H9 (cell line): ENCODE data around the gene SIGLEC10. TPM values are rescaled to one million over a fixed set of nuclear protein-coding genes. Genes with fewer than 3 reads are reported as not detected.

ENCODE experiments used
- DNase-seq: peaks from one replicate; pipeline ENCODE4 v3.0.0-alpha.2; 2017
- H2AFZ ChIP-seq: one replicate; pipeline ENCODE4 v1.6.1; 2013; ENCODE audit warnings: mild to moderate bottlenecking, low read length, control low read depth, moderate library complexity
- H2AK5ac ChIP-seq: 2 replicates; pipeline ENCODE4 v1.6.1; 2013; ENCODE audit warnings: low read length, control low read depth, mixed read lengths; ENCODE audit not compliant: insufficient read length
- H2BK120ac ChIP-seq: one replicate; pipeline ENCODE4 v1.6.1; 2013; ENCODE audit warnings: low read depth, mild to moderate bottlenecking, low read length, control low read depth, inconsistent platforms; ENCODE audit not compliant: poor library complexity, severe bottlenecking
- H2BK12ac ChIP-seq: 2 replicates; pipeline ENCODE4 v1.6.1; 2013; ENCODE audit warnings: low read length, control low read depth, mixed read lengths, low read depth; ENCODE audit not compliant: insufficient read length
- H2BK15ac ChIP-seq: 2 replicates; pipeline ENCODE4 v1.6.1; 2013; ENCODE audit warnings: low read depth, low read length, control low read depth
- H2BK20ac ChIP-seq: one replicate; pipeline ENCODE4 v1.6.1; 2013; ENCODE audit warnings: low read depth, mild to moderate bottlenecking, low read length, control low read depth, inconsistent platforms; ENCODE audit not compliant: poor library complexity, severe bottlenecking
- H2BK5ac ChIP-seq: 2 replicates; pipeline ENCODE4 v1.6.1; 2013; ENCODE audit warnings: low read length, control low read depth, mixed read lengths; ENCODE audit not compliant: insufficient read length
- H3K14ac ChIP-seq: 2 replicates; pipeline ENCODE4 v1.6.1; 2013; ENCODE audit warnings: low read length, control low read depth; ENCODE audit not compliant: insufficient read depth
- H3K18ac ChIP-seq: 2 replicates; pipeline ENCODE4 v1.6.1; 2013; ENCODE audit warnings: low read depth, mild to moderate bottlenecking, mixed read lengths, low read length, control low read depth; ENCODE audit not compliant: insufficient read length
- H3K23ac ChIP-seq: 2 replicates; pipeline ENCODE4 v1.6.1; 2013; ENCODE audit warnings: low read length, control low read depth, mixed read lengths, low read depth; ENCODE audit not compliant: insufficient read length
- H3K23me2 ChIP-seq: 2 replicates; pipeline ENCODE4 v1.6.1; 2013; ENCODE audit warnings: low read depth, mild to moderate bottlenecking, mixed read lengths, low read length, control low read depth; ENCODE audit not compliant: insufficient read length, poor library complexity, severe bottlenecking
- H3K27ac ChIP-seq: 2 replicates; pipeline ENCODE4 v1.5.1; 2013; ENCODE audit warnings: low read length, control low read depth, mixed read lengths, low read depth; ENCODE audit not compliant: insufficient read length
- H3K27me3 ChIP-seq: 2 replicates; pipeline ENCODE4 v1.6.1; 2013; ENCODE audit warnings: low read length, control low read depth, inconsistent platforms; ENCODE audit not compliant: insufficient read depth
- H3K4ac ChIP-seq: 2 replicates; pipeline ENCODE4 v1.6.1; 2013; ENCODE audit warnings: low read depth, mild to moderate bottlenecking, control low read depth, inconsistent platforms, low read length, moderate library complexity
- H3K4me1 ChIP-seq: 2 replicates; pipeline ENCODE4 v1.6.1; 2013; ENCODE audit warnings: low read length, control low read depth, inconsistent platforms; ENCODE audit not compliant: insufficient read depth
- H3K4me2 ChIP-seq: 2 replicates; pipeline ENCODE4 v1.6.1; 2013; ENCODE audit warnings: low read length, control low read depth, mixed read lengths; ENCODE audit not compliant: insufficient read length, insufficient read depth
- H3K56ac ChIP-seq: 2 replicates; pipeline ENCODE4 v1.6.1; 2013; ENCODE audit warnings: low read depth, mild to moderate bottlenecking, mixed read lengths, low read length, control low read depth; ENCODE audit not compliant: insufficient read length
- H3K79me1 ChIP-seq: 2 replicates; pipeline ENCODE4 v1.6.1; 2013; ENCODE audit warnings: low read depth, mild to moderate bottlenecking, moderate library complexity, low read length, control low read depth, inconsistent platforms; ENCODE audit not compliant: insufficient read depth, poor library complexity, severe bottlenecking
- H3K79me2 ChIP-seq: 2 replicates; pipeline ENCODE4 v1.6.1; 2013; ENCODE audit warnings: low read length, control low read depth, inconsistent platforms; ENCODE audit not compliant: insufficient read depth
- H3K9ac ChIP-seq: 2 replicates; pipeline ENCODE4 v1.6.1; 2013; ENCODE audit warnings: low read length, control low read depth, mixed read lengths; ENCODE audit not compliant: insufficient read length; ENCODE audit errors: extremely low read depth
- H3K9me3 ChIP-seq: one replicate; pipeline ENCODE4 v1.6.1; 2013; ENCODE audit warnings: low read depth, low read length, inconsistent platforms; ENCODE audit not compliant: control insufficient read depth
- H3T11ph ChIP-seq: one replicate; pipeline ENCODE4 v1.6.1; 2013; ENCODE audit warnings: mild to moderate bottlenecking, low read length, control low read depth, inconsistent platforms
- H4K20me1 ChIP-seq: one replicate; pipeline ENCODE4 v1.6.1; 2013; ENCODE audit not compliant: control insufficient read depth, insufficient read length, insufficient read depth
- H4K5ac ChIP-seq: 2 replicates; pipeline ENCODE4 v1.6.1; 2013; ENCODE audit warnings: low read depth, mild to moderate bottlenecking, mixed read lengths, low read length, control low read depth; ENCODE audit not compliant: insufficient read length
- H4K8ac ChIP-seq: replicated peaks from 2 replicates; pipeline ENCODE4 v1.6.1; 2013; ENCODE audit warnings: low read length, control low read depth, mixed read lengths, low read depth; ENCODE audit not compliant: insufficient read length
- H4K91ac ChIP-seq: 2 replicates; pipeline ENCODE4 v1.6.1; 2013; ENCODE audit warnings: low read depth, mild to moderate bottlenecking, moderate library complexity, mixed read lengths, low read length, control low read depth; ENCODE audit not compliant: insufficient read length
- H3K27ac Mint-ChIP-seq, 3 experiments: 2 replicates in 2 of 3; 3 replicates in 1 of 3; pipeline ENCODE4 v1.8.0; 2020 to 2021; ENCODE audit warnings: mixed read lengths in 3 of 3, mild to moderate bottlenecking in 1 of 3, moderate library complexity in 1 of 3
- H3K27me3 Mint-ChIP-seq: 2 replicates; pipeline ENCODE4 v1.8.0; 2021; ENCODE audit warnings: low read depth, mild to moderate bottlenecking, moderate library complexity, mixed read lengths
- H3K36me3 Mint-ChIP-seq, 3 experiments: 2 replicates in 2 of 3; 3 replicates in 1 of 3; pipeline ENCODE4 v1.8.0; 2020 to 2021; ENCODE audit warnings: low read depth in 3 of 3, mixed read lengths in 3 of 3; ENCODE audit not compliant: insufficient read depth in 1 of 3
- H3K4me1 Mint-ChIP-seq, 2 experiments: 2 replicates each; pipeline ENCODE4 v1.8.0; 2020; ENCODE audit warnings: mixed read lengths in 2 of 2
- H3K4me3 Mint-ChIP-seq, 2 experiments: 2 replicates in 1 of 2; 3 replicates in 1 of 2; pipeline ENCODE4 v1.8.0; 2020 to 2021; ENCODE audit warnings: mild to moderate bottlenecking in 2 of 2, mixed read lengths in 2 of 2, moderate library complexity in 1 of 2
- H3K9me3 Mint-ChIP-seq, 2 experiments: 2 replicates in 1 of 2; 3 replicates in 1 of 2; pipeline ENCODE4 v1.8.0; 2020; ENCODE audit warnings: mild to moderate bottlenecking in 2 of 2, mixed read lengths in 2 of 2, moderate library complexity in 1 of 2
- CTCF ChIP-seq: fragments of 200-600 bp; sonication (generic); conservative IDR thresholded peaks from 3 replicates; pipeline ENCODE4 v1.8.0; 2021; ENCODE audit warnings: antibody characterized with exemption, mild to moderate bottlenecking
- WGBS: extraction: QIAGEN DNeasy Blood & Tissue Kit; methylation state at CpG from one replicate; pipeline ENCODE4 v1.1.7; 2013; ENCODE audit warnings: missing lambda C conversion rate, low lambda C conversion rate, mixed read lengths; ENCODE audit not compliant: insufficient read length; ENCODE audit errors: extremely low coverage; 5-methylcytosine and 5-hydroxymethylcytosine counted together
- total RNA-seq: library from RNA; stranded (reverse); gene quantifications from 2 replicates; pipeline ENCODE4 v1.2.1, GENCODE V29; 2021

Gene SIGLEC10
- total RNA-seq, 1 experiment from 2014 or later, result not detected

- H3K9ac ChIP-seq, result no peak overlapping the region
- no peak overlapping the region for H4K5ac ChIP-seq
- no peak overlapping the region for H3K14ac ChIP-seq
- no peaks in the 10 kb centered on the region for H3K79me2 ChIP-seq
- no peak overlapping the region for H2BK20ac ChIP-seq
- H2AK5ac ChIP-seq, result no peak overlapping the region
- no peak overlapping the region for H4K8ac ChIP-seq
- no peaks in the 10 kb centered on the region for H3K23me2 ChIP-seq
- H3K4me2 ChIP-seq, result no peak overlapping the region
- no peaks in the 10 kb centered on the region for H3K79me1 ChIP-seq
- Mint-ChIP-seq H3K36me3 (no peaks in the 10 kb centered on the region), H3K27ac (no peak overlapping the region; a peak in 1 of 7 replicates), H3K4me3 (no peak overlapping the region), H3K4me1 (peaks cover 2 to 10% of the 10 kb centered on the region in 2 experiments; a peak in 2 of 4 replicates), H3K27me3 (peaks cover 55% of the 10 kb centered on the region), H3K9me3 (peaks cover 0 to 30% of the 10 kb centered on the region in 2 experiments; a peak in 2 of 5 replicates)
- no peak overlapping the region for H2AFZ ChIP-seq
- no peak overlapping the region for H3K23ac ChIP-seq
- no peak for DNase-seq
- H3T11ph ChIP-seq, result no peak overlapping the region
- H3K4me1 ChIP-seq, result no peaks in the 10 kb centered on the region
- TF ChIP-seq CTCF, result no peak
- no CpG with 5 or more reads among the region's 11 CpGs for WGBS
- no peaks in the 10 kb centered on the region for H3K9me3 ChIP-seq
- no peaks in the 10 kb centered on the region for H4K20me1 ChIP-seq
- H3K27me3 ChIP-seq, result no peaks in the 10 kb centered on the region
- H3K18ac ChIP-seq, result no peak overlapping the region
- H2BK120ac ChIP-seq, result no peak overlapping the region
- no peak overlapping the region for H3K27ac ChIP-seq
- H2BK5ac ChIP-seq, result no peak overlapping the region
- no peak overlapping the region for H2BK12ac ChIP-seq
- no peak overlapping the region for H2BK15ac ChIP-seq
- H4K91ac ChIP-seq, result no peak overlapping the region
- H3K4ac ChIP-seq, result no peak overlapping the region
- H3K56ac ChIP-seq, result no peak overlapping the region
These were observed 23.5 kb upstream of the SIGLEC10 start for GRCh38 chr19:51440846-51441409.
